K562 (cell line): ENCODE results near the gene MPRIP. TPM values are rescaled to one million over a fixed set of nuclear protein-coding genes. Genes with fewer than 3 reads are reported as not detected.

Experiments
- ADNP ChIP-seq: fragments of 200-800 bp; sonication (Bioruptor generic); IDR thresholded peaks from 2 replicates; pipeline ENCODE4 v1.6.1; 2016; ENCODE audit warnings: missing genetic modification characterization, missing compliant biosample characterization
- ARNT ChIP-seq, 2 experiments: fragments of 450-650 bp; IDR thresholded peaks; 2 replicates each; pipeline ENCODE4 v1.6.1; 2016; ENCODE audit warnings: mild to moderate bottlenecking in 1 of 2
- ASH1L ChIP-seq: fragments of 450-650 bp; IDR thresholded peaks from 2 replicates; pipeline ENCODE4 v1.6.1; 2018; ENCODE audit warnings: borderline replicate concordance, mild to moderate bottlenecking, low read depth; ENCODE audit not compliant: partially characterized antibody
- CBFB ChIP-seq: sonication (generic); formaldehyde crosslinking; IDR thresholded peaks from 2 replicates; pipeline ENCODE4 v1.4.0; 2020; ENCODE audit warnings: mild to moderate bottlenecking, missing genetic modification reagents
- CCAR2 ChIP-seq: fragments of 200-400 bp; formaldehyde crosslinking; IDR thresholded peaks from 2 replicates; pipeline ENCODE4 v1.6.1; 2017; ENCODE audit warnings: mild to moderate bottlenecking, low read depth, low read length
- CEBPG ChIP-seq, 3 experiments: fragments of 200-800 bp in 1 of 3; sonication (Bioruptor generic) in 1 of 3; sonication (generic) in 1 of 3; formaldehyde crosslinking in 1 of 3; IDR thresholded peaks in 2 of 3; conservative IDR thresholded peaks in 1 of 3; 2 replicates each; pipeline versions ENCODE4 v1.6.1 to v1.8.0; 2016 to 2022; ENCODE audit warnings: missing compliant biosample characterization in 2 of 3, missing genetic modification characterization in 2 of 3, mild to moderate bottlenecking in 1 of 3, missing genetic modification reagents in 1 of 3
- CSDE1 ChIP-seq, 2 experiments: fragments of 450-650 bp; IDR thresholded peaks; 2 replicates each; pipeline ENCODE4 v1.6.1; 2016; ENCODE audit warnings: mild to moderate bottlenecking in 1 of 2
- CXXC5 ChIP-seq: fragments of 250-450 bp; sonication (Bioruptor Pico); IDR thresholded peaks from 2 replicates; pipeline ENCODE4 v1.8.0; 2022; ENCODE audit warnings: inconsistent platforms, mild to moderate bottlenecking, moderate library complexity
- E2F3 ChIP-seq: fragments of 250-450 bp; sonication (Bioruptor Pico); IDR thresholded peaks from 2 replicates; pipeline ENCODE4 v1.4.0; 2020; ENCODE audit warnings: mild to moderate bottlenecking
- FOXM1 ChIP-seq, 2 experiments: fragments of 450-650 bp in 1 of 2; sonication (generic) in 1 of 2; formaldehyde crosslinking in 1 of 2; IDR thresholded peaks; 2 replicates each; pipeline versions ENCODE4 v1.6.1 to v1.9.0; 2017 to 2022; ENCODE audit warnings: low read depth in 2 of 2, mild to moderate bottlenecking in 2 of 2, missing genetic modification reagents in 1 of 2, moderate library complexity in 1 of 2
- HCFC1 ChIP-seq: IDR thresholded peaks from 2 replicates; pipeline ENCODE4 v1.6.1; 2012; ENCODE audit warnings: low read depth, low read length, improper control_type of control experiment
- ILK ChIP-seq: fragments of 450-650 bp; IDR thresholded peaks from 2 replicates; pipeline ENCODE4 v1.6.1; 2016; ENCODE audit warnings: missing genetic modification characterization, low read depth, mild to moderate bottlenecking, missing compliant biosample characterization, moderate library complexity, borderline replicate concordance
- KLF13 ChIP-seq: fragments of 450-650 bp; IDR thresholded peaks from 2 replicates; pipeline ENCODE4 v1.6.1; 2016; ENCODE audit warnings: missing genetic modification characterization, low read depth, mild to moderate bottlenecking, missing compliant biosample characterization, moderate library complexity, borderline replicate concordance
- MCM5 ChIP-seq: fragments of 450-650 bp; IDR thresholded peaks from 2 replicates; pipeline ENCODE4 v1.6.1; 2016; ENCODE audit warnings: low read depth
- POLR2AphosphoS2 ChIP-seq: IDR thresholded peaks from 2 replicates; pipeline ENCODE4 v1.6.1; 2012; ENCODE audit warnings: low read length, improper control_type of control experiment
- RBM15 ChIP-seq: fragments of 200-400 bp; formaldehyde crosslinking; IDR thresholded peaks from 2 replicates; pipeline ENCODE4 v1.6.1; 2018; ENCODE audit warnings: mild to moderate bottlenecking, low read length, moderate library complexity; ENCODE audit not compliant: insufficient read depth
- SLC30A9 ChIP-seq: fragments of 250-450 bp; sonication (Bioruptor Pico); IDR thresholded peaks from 2 replicates; pipeline ENCODE4 v1.8.0; 2022; ENCODE audit warnings: mild to moderate bottlenecking, moderate library complexity
- SNRNP70 ChIP-seq: fragments of 200-400 bp; formaldehyde crosslinking; optimal IDR thresholded peaks from 2 replicates; pipeline ENCODE3; 2017; ENCODE audit warnings: low read depth, low read length
- SOX6 ChIP-seq: fragments of 450-650 bp; IDR thresholded peaks from 2 replicates; pipeline ENCODE4 v1.6.1; 2014; ENCODE audit warnings: mild to moderate bottlenecking
- SRSF3 ChIP-seq: fragments of 200-400 bp; formaldehyde crosslinking; IDR thresholded peaks from 2 replicates; pipeline ENCODE4 v1.6.1; 2016; ENCODE audit warnings: mild to moderate bottlenecking, low read length, moderate library complexity; ENCODE audit not compliant: insufficient read depth
- TSC22D4 ChIP-seq: fragments of 450-650 bp; IDR thresholded peaks from 2 replicates; pipeline ENCODE4 v1.6.1; 2016; ENCODE audit warnings: missing genetic modification characterization, missing biosample characterization, control low read depth
- ZC3H11A ChIP-seq: IDR thresholded peaks from 2 replicates; pipeline ENCODE4 v1.6.1; 2012; ENCODE audit warnings: low read depth, low read length, improper control_type of control experiment
- ZNF274 ChIP-seq: IDR thresholded peaks from 2 replicates; pipeline ENCODE4 v1.6.1; 2011; ENCODE audit warnings: low read depth, mild to moderate bottlenecking, low read length, moderate library complexity, borderline replicate concordance
- ZNF830 ChIP-seq: fragments of 250-450 bp; sonication (Bioruptor Pico); IDR thresholded peaks from 2 replicates; pipeline ENCODE4 v1.5.0; 2021; ENCODE audit warnings: mild to moderate bottlenecking
- polyA plus RNA-seq, 8 experiments: library from polyadenylated mRNA; depleted of rRNA in 4 of 8; stranded (reverse) in 5 of 8; unstranded in 3 of 8; fragments of >200 nt; fragmentation: Nextera tagmentation in 2 of 8; fragmentation: Illumina TruSeq in 1 of 8; extraction: Ambion mirVana in 2 of 8; extraction: Trizol in 1 of 8; gene quantifications; 2 replicates each; pipeline versions ENCODE4 v1.2.1 to v1.2.3, GENCODE V29; 2011 to 2014; ENCODE audit warnings: inconsistent platforms in 1 of 8, missing spikeins in 1 of 8
- total RNA-seq, 7 experiments: library from RNA; depleted of rRNA in 6 of 7; stranded (reverse); fragments of >200 nt in 6 of 7; fragmentation: Illumina TruSeq in 2 of 7; extraction: Trizol in 2 of 7; gene quantifications; 2 replicates each; pipeline versions ENCODE4 v1.2.1 to v1.2.3, GENCODE V29; 2011 to 2021; ENCODE audit warnings: low replicate concordance in 1 of 7
- TF ChIP-seq, protein P1 (sequence below): sonication (generic); formaldehyde crosslinking; IDR thresholded peaks from 2 replicates; pipeline ENCODE4 v1.9.0; 2022; ENCODE audit warnings: mild to moderate bottlenecking, missing genetic modification reagents
- TF ChIP-seq, protein P2 (sequence below): sonication (generic); formaldehyde crosslinking; IDR thresholded peaks from 2 replicates; pipeline ENCODE4 v1.8.0; 2022; ENCODE audit warnings: mild to moderate bottlenecking, missing genetic modification reagents, borderline replicate concordance

Gene MPRIP
- total and polyA plus RNA-seq, 9 of the 15 experiments (the other 6 are each of a cell fraction or from before 2014, with no cell fraction given) = 10.0 to 72.6 (median 30.1) TPM

DNA sequence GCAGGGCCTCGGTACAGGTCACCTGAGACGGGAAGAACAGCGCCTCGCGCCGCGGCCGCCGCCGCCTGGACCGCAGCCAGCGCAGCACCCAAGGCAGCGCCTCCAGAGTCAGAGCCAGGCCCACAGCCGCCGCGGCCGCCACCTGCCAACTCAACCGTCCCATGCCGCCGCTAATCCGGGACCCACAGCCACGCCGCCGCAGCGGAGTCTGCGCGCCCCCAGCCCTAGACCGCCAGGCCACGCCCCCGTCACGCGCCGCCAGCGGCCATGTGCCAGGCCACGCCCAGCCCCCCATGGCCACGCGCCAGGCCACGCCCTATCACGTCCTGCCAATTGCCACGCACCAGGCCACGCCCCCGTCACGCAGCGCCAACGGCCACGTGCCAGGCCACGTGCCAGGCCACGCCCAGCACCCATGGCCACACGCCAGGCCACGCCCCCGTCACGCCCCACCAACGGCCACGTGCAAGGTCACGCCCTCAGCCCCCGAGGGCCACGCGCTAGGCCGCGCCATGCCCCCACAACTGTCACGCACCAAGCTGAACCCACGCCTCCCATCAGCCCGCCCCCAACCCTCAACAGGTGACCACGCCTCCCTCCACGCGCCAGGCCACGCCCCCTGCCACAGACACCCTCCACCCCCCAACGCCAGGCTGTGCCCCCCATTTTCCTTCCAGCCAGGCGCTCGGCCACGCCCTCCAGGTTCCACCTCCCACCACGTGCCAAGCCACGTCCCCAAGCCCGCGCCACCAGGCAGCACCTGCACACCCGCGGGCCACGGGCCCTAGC lies 164.1 kb downstream of the MPRIP start, which contains the start of gene PLD6 (continued):
- TF ChIP-seq CSDE1 (IDR thresholded peaks at IDR 0.05) (no peak), SNRNP70 (no peak), SRSF3 (no peak), MCM5 (no peak), ZNF830 (no peak), ILK (tag) (no peak), E2F3 (CRISPR knock-in tag) (no peak), KLF13 (peak; percentile 97; the same call in 1 of the 2 replicates), ZNF274 (no peak), CCAR2 (no peak), TSC22D4 (tag) (no peak), SLC30A9 (no peak), CBFB (CRISPR knock-in tag) (peak; percentile 18; the same call in 1 of the 2 replicates), SOX6 (no peak; the same call in 1 of the 2 replicates), CXXC5 (CRISPR knock-in tag) (peak; percentile 92), ARNT (IDR thresholded peaks at IDR 0.05) (no peak), RBM15 (no peak), POLR2AphosphoS2 (no peak), ZC3H11A (no peak), ASH1L (no peak), HCFC1 (no peak), CEBPG (CRISPR knock-in tag; IDR thresholded peaks at IDR 0.05) (no peak), CEBPG (tag; conservative IDR thresholded peaks at IDR 0.05 in 1 of 2, IDR thresholded peaks at IDR 0.05 in 1 of 2) (no peak), ADNP (tag) (no peak), FOXM1 (IDR thresholded peaks at IDR 0.05; ENCODE audit: low read depth) (no peak), FOXM1 (CRISPR knock-in tag; IDR thresholded peaks at IDR 0.05; ENCODE audit: low read depth) (peak; percentile 80; the same call in 1 of the 2 replicates)
- TF ChIP-seq, protein P1, sequence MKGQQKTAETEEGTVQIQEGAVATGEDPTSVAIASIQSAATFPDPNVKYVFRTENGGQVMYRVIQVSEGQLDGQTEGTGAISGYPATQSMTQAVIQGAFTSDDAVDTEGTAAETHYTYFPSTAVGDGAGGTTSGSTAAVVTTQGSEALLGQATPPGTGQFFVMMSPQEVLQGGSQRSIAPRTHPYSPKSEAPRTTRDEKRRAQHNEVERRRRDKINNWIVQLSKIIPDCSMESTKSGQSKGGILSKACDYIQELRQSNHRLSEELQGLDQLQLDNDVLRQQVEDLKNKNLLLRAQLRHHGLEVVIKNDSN (CRISPR knock-in tag) = peak; percentile 96
- TF ChIP-seq, protein P2, sequence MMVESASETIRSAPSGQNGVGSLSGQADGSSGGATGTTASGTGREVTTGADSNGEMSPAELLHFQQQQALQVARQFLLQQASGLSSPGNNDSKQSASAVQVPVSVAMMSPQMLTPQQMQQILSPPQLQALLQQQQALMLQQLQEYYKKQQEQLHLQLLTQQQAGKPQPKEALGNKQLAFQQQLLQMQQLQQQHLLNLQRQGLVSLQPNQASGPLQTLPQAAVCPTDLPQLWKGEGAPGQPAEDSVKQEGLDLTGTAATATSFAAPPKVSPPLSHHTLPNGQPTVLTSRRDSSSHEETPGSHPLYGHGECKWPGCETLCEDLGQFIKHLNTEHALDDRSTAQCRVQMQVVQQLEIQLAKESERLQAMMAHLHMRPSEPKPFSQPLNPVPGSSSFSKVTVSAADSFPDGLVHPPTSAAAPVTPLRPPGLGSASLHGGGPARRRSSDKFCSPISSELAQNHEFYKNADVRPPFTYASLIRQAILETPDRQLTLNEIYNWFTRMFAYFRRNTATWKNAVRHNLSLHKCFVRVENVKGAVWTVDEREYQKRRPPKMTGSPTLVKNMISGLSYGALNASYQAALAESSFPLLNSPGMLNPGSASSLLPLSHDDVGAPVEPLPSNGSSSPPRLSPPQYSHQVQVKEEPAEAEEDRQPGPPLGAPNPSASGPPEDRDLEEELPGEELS (CRISPR knock-in tag) = 0 out of 2 replicates have a peak, but pooled peaks have one; percentile 84
